ENCODE results near the gene COX5B. TPM values are rescaled to one million over a fixed set of nuclear protein-coding genes. Genes with fewer than 3 reads are reported as not detected.

Gene COX5B
- total RNA-seq, 6 experiments from 2014 or later: 162 to 215 (median 182) TPM

- no peak for TF ChIP-seq CTCF (IDR thresholded peaks at IDR 0.05)
- peaks cover 19% of the 10 kb centered on the region for H3K4me1 Mint-ChIP-seq (ENCODE audit: low read depth)
- peaks cover 1% of the 10 kb centered on the region; the same call in 1 of the 2 replicates for H3K27me3 Mint-ChIP-seq (ENCODE audit: insufficient read depth)
- peaks cover 25% of the 10 kb centered on the region for H3K36me3 Mint-ChIP-seq (ENCODE audit: low read depth)
- H3K27ac Mint-ChIP-seq: peak overlapping the region; percentile 90
- no peak for DNase-seq
- peak overlapping the region; percentile 91 for H3K4me3 Mint-ChIP-seq
- H3K9me3 Mint-ChIP-seq: no peaks in the 10 kb centered on the region
These were observed 659 bp upstream of the COX5B start for GRCh38 chr2:97645112-97645694.

- Mint-ChIP-seq H3K36me3 (ENCODE audit: low read depth) (peaks cover 25% of the 10 kb centered on the region), H3K9me3 (no peaks in the 10 kb centered on the region)
These were observed 1.1 kb downstream of the COX5B start for GRCh38 chr2:97646977-97647376.

GRCh38 chr2:97651114-97651513, 5.3 kb downstream of the COX5B start:
- no peak for DNase-seq
- no peaks in the 10 kb centered on the region; the same call in 1 of the 2 replicates for H3K27me3 Mint-ChIP-seq (ENCODE audit: insufficient read depth)
- no peak overlapping the region for H3K4me3 Mint-ChIP-seq
- H3K36me3 Mint-ChIP-seq (ENCODE audit: low read depth): peaks cover 59% of the 10 kb centered on the region
- peak overlapping the region; percentile 19; the same call in 1 of the 2 replicates for H3K27ac Mint-ChIP-seq
- H3K4me1 Mint-ChIP-seq (ENCODE audit: low read depth): peaks cover 10% of the 10 kb centered on the region
- no peak for TF ChIP-seq CTCF (IDR thresholded peaks at IDR 0.05)
- H3K9me3 Mint-ChIP-seq: peaks cover 9% of the 10 kb centered on the region

More at GRCh38 chr2:97646977-97647376, 1.1 kb downstream of the COX5B start:
- no peak for DNase-seq
- Mint-ChIP-seq H3K27ac (peak overlapping the region; percentile 90), H3K4me1 (ENCODE audit: low read depth) (peaks cover 19% of the 10 kb centered on the region), H3K27me3 (ENCODE audit: insufficient read depth) (no peaks in the 10 kb centered on the region; the same call in none of the 2 replicates), H3K4me3 (peak overlapping the region; percentile 91)
- TF ChIP-seq CTCF (IDR thresholded peaks at IDR 0.05): no peak

- no peak for DNase-seq
- Mint-ChIP-seq H3K27ac (no peak overlapping the region), H3K27me3 (ENCODE audit: insufficient read depth) (peaks cover 5% of the 10 kb centered on the region), H3K4me3 (no peak overlapping the region), H3K36me3 (ENCODE audit: low read depth) (peaks cover 51% of the 10 kb centered on the region), H3K9me3 (peaks cover 9% of the 10 kb centered on the region), H3K4me1 (ENCODE audit: low read depth) (no peaks in the 10 kb centered on the region)
- no peak for TF ChIP-seq CTCF (IDR thresholded peaks at IDR 0.05)
These were observed 7.6 kb downstream of the COX5B start for GRCh38 chr2:97653473-97653872.

- H3K27ac Mint-ChIP-seq: no peak overlapping the region
- peaks cover 48% of the 10 kb centered on the region for H3K36me3 Mint-ChIP-seq (ENCODE audit: low read depth)
- no peak overlapping the region for H3K4me3 Mint-ChIP-seq
- no peak for TF ChIP-seq CTCF (IDR thresholded peaks at IDR 0.05)
- DNase-seq: no peak
- peaks cover 6% of the 10 kb centered on the region for H3K27me3 Mint-ChIP-seq (ENCODE audit: insufficient read depth)
- H3K4me1 Mint-ChIP-seq (ENCODE audit: low read depth): no peaks in the 10 kb centered on the region
- H3K9me3 Mint-ChIP-seq: peaks cover 9% of the 10 kb centered on the region
These were observed 8.0 kb downstream of the COX5B start for GRCh38 chr2:97653874-97654273.
